GM12801 (cell line): Measurements from ENCODE around the gene IGIP.

Experiments
- TF ChIP-seq, protein P1 (sequence below): IDR thresholded peaks from one replicate; pipeline ENCODE4 v1.5.1; 2011; ENCODE audit warnings: control low read depth; ENCODE audit not compliant: insufficient read length; ENCODE audit errors: extremely low read depth

Gene IGIP

DNA sequence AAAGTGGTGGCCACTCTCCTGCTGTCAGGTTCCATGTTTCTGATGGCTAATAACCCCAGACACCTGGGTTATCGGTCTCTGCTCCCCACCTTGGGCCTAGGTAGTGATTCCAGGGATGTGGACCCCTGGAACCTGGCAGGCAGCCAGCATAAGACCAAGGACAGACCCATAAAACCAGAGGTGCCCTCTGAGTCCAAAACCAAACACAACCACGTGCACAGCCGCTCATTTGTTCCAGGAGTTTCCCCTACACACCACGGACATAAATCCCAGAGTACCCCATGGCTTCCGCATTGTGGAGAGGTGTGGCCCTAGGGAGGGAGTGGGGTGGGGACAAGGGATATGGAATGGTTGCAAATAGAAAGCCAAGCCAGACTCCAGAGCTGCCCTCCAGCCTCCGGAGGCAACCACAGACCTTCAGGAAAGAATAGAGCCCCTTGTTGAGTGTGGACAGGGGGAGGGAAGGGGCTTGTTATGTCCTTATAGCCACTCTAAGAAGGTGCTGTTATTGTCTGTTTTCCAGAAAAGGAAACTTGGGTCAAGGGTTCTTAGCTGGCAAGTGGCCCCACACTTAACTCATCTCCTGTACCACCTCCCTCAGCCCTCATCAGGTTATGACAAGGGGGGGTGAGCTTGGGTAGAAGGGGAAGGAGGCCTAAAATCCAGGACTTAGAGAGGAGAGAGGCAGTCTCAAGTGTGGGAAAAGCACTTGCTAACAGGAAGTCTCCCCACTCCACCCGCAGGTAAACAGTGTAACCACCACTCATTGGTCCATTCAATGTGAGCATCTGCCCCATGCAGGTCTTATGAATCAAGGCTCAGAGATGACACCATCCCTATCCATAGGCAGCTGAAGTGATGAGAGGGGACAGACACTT, 25.6 kb downstream of the IGIP start:
- TF ChIP-seq, protein P1, sequence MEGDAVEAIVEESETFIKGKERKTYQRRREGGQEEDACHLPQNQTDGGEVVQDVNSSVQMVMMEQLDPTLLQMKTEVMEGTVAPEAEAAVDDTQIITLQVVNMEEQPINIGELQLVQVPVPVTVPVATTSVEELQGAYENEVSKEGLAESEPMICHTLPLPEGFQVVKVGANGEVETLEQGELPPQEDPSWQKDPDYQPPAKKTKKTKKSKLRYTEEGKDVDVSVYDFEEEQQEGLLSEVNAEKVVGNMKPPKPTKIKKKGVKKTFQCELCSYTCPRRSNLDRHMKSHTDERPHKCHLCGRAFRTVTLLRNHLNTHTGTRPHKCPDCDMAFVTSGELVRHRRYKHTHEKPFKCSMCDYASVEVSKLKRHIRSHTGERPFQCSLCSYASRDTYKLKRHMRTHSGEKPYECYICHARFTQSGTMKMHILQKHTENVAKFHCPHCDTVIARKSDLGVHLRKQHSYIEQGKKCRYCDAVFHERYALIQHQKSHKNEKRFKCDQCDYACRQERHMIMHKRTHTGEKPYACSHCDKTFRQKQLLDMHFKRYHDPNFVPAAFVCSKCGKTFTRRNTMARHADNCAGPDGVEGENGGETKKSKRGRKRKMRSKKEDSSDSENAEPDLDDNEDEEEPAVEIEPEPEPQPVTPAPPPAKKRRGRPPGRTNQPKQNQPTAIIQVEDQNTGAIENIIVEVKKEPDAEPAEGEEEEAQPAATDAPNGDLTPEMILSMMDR, result no peak

DNA sequence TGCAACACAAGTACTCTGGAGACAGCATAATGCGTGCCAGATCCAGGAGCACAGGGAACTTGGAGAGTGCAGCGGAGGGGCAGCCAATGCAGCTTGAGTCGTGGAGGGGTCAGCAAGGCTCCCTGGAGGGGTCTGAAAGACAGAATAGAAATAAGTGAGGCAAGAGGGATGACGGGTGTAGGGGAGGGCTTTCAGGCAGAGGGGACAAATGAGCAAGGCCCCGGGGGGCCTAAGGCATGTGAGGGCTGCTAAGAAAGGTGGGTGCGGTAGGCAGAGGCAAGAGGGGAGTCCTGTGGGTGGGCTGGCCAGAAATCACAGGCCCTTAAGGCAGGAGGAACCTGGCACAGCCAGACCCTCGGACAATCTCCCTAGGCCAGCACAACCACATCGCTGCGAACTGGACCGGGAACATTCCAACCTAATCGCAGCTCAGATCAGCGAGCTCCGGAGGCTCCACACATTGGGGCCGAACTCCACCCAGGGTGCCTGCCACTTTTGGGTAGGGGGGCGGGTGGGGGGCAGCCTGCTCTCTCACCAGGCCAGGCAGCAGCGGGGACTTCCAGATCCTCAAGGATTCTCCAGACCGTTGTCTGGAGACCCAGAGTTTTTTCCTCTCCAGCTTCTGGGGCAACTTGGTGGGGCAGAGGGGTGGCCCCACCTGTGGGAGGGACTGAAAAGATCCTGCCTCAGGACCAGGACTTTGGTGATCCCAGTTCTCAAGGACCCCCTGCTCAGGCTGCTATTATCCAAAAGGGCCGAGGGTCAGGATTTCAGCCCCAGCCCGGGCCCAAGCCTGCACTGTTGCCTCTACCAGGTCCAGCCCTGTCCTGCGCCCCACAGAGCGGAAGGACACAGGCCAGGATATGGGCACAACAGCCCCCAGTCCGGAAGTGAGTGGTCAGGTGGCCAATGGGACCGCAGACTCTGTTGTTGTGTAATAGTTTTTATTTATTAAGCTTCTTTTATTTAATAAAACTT, 26.6 kb downstream of the IGIP start:
- TF ChIP-seq, protein P1, result no peak

DNA sequence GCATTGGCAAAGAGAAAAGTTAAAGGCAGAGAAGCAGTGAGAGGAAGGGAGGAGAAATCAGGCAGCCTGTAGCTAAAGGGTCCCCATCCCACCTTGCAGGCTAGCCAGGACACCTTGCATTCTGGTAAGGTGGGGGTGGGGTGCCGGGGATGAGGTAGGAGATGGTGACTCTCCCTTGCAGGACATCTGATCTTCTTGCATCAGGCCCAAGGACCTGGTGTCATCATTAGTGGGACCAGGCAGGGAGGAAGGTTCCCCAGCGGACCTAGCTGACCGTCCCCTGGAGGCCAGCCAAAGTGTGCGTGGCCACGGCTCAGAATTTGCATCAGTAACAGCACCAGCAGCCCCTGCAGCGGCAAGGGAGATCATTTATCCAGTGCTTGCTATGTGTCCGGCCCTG, 27.5 kb downstream of the IGIP start:
- TF ChIP-seq, protein P1, result no peak

DNA sequence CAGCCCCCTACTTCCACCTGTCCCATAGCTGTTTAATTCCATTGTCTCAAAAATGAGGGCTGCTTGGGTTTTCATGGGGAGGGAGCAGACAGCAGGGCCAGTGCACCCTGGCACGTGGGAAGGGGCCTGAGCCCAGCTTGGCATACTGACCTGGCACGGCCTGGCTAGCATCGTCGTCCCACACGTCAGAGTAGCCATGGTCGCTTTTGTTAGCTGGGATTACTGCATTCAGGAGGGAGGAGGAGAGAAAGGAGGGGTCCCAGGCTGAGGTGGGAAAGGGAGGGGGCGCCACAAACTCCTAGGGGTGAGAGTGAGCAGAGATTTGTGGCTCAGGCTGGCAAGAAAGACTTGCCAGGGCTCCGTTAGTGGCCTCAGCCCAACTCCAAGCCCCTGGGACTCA, 28.2 kb downstream of the IGIP start:
- TF ChIP-seq, protein P1, result no peak

DNA sequence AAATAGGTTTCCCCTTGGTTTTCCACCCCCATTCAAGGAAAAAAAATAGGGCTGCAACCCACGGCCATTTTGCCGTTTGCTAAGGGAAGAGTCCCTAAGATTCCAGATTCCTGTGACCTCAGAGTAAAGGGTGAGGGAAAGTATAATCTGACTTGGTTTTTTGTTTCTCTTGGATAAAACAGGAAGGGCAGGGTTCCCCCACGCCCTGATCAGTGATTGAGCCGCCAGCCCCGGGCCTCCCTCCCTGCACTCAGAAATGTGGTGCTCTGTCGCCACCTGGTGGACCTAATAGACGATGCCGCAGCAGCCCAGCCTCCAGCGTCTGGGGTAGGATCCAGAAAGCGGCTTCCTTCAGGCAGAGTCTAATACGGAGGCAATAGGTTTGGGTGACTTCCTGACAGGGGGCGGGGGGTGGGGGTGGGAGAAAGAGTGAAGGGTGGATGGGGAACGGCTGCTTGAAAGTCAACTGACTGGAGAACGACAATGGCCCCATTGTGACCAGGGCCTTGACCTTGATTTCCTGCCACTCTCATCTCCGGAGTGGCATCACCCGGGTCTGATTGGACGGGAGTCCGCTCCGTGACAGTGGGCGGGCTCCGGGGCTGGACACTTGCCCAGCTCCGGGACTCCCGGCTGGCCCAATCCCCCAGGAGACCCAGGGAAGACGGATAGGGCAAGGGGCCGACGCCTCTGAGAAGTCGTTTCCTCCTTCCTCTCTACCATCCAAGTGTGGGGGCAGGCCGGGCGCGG, 31.5 kb downstream of the IGIP start:
- TF ChIP-seq, protein P1, result no peak

DNA sequence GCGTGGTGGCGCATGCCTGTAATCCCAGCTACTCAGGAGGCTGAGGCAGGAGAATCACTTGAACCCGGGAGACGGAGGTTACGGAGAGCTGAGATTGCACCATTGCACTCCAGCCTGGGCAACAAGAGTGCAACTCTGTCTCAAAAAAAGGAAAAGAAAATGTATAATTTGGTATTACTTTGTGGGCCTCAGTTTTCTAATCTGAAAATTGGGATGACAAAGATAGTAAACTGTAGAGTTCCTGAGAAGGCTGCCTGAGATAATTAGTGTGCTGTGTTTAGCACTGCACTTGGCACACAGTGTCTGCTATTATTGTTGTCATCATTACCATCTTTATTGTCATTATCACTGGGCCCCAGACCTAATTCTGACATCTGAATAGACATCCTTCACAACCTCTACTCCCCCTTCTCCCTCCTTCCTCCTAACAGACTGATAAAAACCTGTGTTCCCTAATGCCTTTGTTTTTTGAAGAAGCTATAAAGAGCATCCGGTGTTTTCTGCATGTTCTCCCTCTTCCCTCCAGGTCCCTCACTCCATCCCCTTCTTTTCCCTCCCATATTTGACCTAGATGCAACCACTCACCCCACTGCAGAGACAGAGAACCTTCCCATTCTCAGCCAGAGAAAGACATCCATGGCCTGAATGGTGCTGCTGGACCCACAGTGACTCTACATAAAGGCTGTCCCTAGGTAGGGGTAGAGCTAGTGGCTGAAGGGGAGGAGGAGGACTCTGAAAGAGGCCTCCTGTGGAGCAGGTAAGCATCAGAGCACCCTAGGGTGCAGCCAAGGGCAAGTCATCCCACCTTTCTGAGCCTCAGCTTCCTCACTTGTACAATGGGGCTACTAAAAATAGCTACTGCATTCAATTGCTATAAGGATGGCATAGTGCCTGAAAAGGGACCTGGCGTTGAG, 33.5 kb downstream of the IGIP start:
- TF ChIP-seq, protein P1, result no peak
